B cell (primary cell): ENCODE measurements around the gene DCPS.

Experiments
- CTCF ChIP-seq: fragments of 200-600 bp; IDR thresholded peaks from one replicate; pipeline ENCODE4 v1.8.0; 2022; ENCODE audit warnings: antibody characterized with exemption, mild to moderate bottlenecking
- EZH2 ChIP-seq: IDR thresholded peaks from 2 replicates; pipeline ENCODE4 v1.6.1; 2012; ENCODE audit warnings: borderline replicate concordance, low read depth, mild to moderate bottlenecking, moderate library complexity, low read length; ENCODE audit not compliant: insufficient read depth, poor library complexity, severe bottlenecking

GRCh38 chr11:126344141-126345080 is 40.6 kb downstream of the DCPS start:
- TF ChIP-seq CTCF, result no peak
- TF ChIP-seq EZH2, result no peak
